Measurements from ENCODE around the gene UBASH3A. TPM values are rescaled to one million over a fixed set of nuclear protein-coding genes. Genes with fewer than 3 reads are reported as not detected.

The UBASH3A gene
- total RNA-seq, 1 experiment from 2014 or later, result not detected

- no peak for DNase-seq (ENCODE audit: low read depth)
Measured at GRCh38 chr21:42451941-42452340, 48.2 kb downstream of the UBASH3A start.

GRCh38 chr21:42452401-42453223 lies 48.9 kb downstream of the UBASH3A start:
- no peak for DNase-seq (ENCODE audit: low read depth)

DNA sequence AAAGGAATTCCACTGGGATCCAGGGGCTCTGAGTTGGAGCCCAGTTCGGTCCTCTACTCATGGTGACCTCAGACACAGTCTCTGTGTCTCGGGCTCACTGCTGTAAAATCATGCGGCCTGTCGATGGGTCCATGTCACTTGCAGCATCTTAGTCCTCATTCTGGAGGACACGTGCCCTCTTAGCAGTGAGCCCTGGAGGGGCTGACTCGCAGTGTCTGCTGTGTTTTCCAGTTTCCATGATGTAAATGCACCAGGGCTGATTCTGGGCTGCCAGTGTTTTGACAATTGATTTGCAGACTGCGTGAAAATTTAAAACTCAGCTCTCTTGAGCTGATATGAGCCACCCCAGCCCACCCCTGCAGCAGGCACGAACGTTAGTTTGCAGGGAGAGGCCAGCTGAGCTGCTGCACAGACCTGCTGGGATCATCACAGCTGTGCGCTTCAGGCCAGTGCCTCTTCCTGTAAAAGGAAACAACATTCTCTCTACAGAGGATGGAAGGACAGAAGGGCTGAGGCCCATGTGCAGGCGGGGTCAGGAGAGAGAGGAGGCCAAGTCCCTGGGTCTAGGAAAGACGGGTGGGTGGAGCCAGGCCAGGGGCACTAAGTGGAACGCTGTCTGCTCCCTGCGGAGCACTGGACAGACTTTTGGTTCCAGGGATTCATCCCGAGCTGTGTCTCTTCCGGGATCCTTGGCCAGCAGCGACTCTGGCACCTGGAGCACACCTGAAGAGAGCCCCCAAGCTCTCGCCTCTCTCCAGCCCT lies 49.7 kb downstream of the UBASH3A start:
- DNase-seq (ENCODE audit: low read depth), result no peak

DNA sequence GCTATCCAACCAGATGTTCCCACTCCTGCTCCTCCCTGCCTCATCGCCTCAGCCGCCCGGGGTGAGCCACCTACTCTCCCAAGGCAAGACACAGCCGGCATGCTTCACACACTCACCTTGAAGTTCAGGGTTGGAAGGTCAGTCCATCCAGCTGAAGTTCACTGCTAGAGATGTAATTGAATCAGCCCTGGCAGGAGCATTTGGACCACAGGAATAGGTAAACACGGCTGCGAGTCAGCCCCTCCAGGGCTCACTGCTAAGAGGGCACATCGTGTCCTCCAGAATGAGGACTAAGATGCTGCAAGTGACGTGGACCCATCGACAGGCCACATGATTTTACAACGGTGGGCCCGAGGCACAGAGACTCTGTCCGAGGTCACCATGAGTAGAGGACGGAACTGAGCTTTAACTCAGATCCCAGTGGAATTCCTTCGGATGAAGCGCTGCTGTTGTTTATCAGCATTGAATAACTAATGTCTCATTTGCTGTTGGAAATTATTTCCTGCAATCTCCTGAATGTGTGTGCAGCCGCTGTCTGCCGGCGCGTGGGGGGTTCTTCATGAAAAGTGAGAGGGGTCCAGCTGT lies 50.4 kb downstream of the UBASH3A start:
- DNase-seq (ENCODE audit: low read depth), result no peak

GRCh38 chr21:42454786-42455185 lies 51.1 kb downstream of the UBASH3A start:
- DNase-seq (ENCODE audit: low read depth), result no peak

DNA sequence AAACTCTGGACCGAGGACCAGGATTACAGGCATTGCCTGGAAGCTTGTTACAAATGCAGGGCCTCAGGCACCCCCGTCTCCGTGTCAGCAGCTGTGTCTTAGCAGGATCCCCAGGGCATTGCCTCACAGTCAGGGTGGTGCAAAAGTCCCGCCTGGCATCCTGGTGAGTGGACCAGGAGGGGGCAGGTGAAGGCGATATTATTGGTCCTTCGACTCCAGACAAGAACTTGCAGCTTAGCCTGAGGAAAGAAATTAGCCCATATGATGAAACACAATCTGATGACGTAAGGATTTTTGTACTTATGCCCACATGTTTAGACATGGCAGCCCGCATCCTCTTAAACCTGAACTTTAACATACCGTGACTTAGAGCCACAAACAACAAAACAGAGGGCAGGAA lies 51.5 kb downstream of the UBASH3A start:
- DNase-seq (ENCODE audit: low read depth), result no peak

GRCh38 chr21:42455754-42456440 lies 52.2 kb downstream of the UBASH3A start:
- no peak for DNase-seq (ENCODE audit: low read depth)

- peak; percentile 20 for DNase-seq (ENCODE audit: low read depth)
Measured at GRCh38 chr21:42456457-42456856, 52.8 kb downstream of the UBASH3A start.

GRCh38 chr21:42459082-42459460 lies 55.4 kb downstream of the UBASH3A start:
- DNase-seq (ENCODE audit: low read depth), result no peak

DNA sequence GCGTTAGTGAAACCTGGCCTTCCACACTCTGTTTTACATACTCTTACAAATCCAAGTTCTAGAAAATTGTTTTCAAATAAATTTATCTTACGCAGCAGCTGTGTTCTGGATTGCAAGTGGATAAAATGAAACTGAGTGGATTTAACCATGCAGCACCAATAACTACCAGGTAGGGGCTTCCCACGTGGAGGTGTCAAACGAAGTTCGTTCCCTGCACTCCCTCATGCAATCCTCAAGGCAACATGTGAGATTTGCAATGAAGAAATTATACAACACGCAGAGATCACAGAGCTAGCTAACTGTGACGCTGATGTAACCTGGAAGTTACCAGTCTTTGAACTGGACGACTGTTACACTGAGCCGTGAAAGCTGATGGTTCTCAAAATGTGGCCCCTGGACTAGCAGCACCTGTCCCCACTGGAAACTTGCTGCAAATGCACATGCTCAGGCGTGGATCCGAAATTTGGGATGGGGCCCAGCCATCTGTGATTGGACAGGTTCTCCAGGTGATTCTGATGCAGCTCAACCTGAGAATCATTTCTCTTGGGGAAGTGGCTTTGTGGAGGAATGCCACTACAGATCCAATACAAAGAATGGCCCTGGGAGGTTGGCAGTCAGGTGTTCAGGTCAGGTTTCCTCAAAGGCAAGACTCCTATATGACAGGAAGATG lies 56.0 kb downstream of the UBASH3A start:
- DNase-seq (ENCODE audit: low read depth), result no peak

DNA sequence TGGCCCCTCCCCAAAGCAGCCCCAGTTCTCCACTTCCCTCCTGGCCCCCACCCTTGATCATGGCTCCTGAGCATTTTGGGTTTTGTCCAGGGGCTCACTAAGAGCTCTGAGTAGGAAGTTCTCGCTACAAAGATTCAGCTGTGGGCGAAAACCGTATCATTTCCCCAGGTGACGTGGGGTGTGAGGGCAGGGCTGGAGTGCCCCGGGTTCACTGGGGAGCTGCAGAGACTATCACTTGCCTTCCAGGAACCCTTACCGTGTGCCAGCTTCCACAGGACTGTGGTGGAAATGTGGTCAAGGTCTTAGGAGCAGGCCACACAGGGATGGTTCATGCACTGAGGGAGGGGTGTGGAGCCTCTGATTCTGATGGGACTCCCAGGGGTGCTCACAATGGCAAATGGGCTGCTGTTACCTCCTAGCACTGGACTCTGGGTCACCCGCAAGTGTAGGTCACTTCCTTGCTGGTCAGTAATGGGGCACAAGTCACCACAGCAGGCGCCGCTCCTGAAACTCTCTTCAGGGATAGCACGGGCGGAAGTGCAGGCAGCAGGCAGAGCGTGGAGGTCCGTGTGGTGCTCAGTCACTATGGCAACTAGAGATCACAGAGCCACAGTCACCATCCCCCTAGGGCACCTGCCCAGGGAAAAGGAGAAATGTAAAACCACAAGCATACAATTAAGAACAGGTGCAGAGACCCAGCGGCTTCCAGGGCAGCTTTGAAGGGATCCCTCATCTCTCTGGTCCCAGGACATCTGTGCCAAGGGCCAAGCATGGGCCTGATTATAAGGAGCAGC lies 56.9 kb downstream of the UBASH3A start:
- peak; percentile 29 for DNase-seq (ENCODE audit: low read depth)

- no peak for DNase-seq (ENCODE audit: low read depth)
Measured at GRCh38 chr21:42461185-42461520, 57.5 kb downstream of the UBASH3A start.

- no peak for DNase-seq (ENCODE audit: low read depth)
Measured at GRCh38 chr21:42461881-42462877, 58.5 kb downstream of the UBASH3A start.

GRCh38 chr21:42463861-42464515 lies 60.3 kb downstream of the UBASH3A start:
- peak; percentile 74 for DNase-seq (ENCODE audit: low read depth)

DNA sequence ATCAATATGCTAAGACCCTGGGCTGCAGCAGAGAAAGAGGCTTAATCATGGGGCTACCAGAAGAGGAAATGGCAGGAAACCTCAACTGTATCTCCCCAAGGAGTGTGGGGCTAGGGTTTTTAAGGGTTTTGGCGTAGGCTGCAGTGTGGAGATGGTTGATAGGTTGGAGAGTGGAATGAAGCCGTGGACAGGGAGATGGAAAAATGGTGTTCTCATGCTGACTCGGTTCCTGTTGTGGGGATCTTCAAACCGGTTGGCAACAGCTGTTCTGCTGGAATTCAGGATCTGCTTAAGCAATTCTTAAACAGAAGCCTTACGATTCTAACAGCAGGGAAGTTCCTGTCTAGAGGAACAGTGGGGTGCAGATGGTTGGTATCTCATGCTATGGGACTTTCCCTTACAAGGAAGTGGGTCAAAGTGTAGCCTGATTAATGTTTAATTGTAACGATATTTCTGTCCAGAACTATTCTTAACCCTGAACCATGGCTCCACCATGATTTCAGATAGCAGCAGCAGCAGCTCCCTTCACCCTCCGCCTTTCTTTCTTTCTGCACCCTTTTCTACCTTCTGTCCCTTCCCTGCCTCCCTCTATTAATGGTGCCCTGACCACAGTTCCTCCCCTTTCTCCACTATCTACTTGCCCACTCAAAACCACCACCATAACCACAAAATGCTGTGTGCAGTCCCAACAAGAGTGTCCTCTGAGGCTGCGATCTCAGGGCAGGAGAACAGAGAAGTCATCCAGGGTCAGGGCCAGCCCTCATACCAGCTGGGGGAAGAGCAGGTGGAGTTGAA lies 61.5 kb downstream of the UBASH3A start:
- DNase-seq (ENCODE audit: low read depth), result no peak

DNA sequence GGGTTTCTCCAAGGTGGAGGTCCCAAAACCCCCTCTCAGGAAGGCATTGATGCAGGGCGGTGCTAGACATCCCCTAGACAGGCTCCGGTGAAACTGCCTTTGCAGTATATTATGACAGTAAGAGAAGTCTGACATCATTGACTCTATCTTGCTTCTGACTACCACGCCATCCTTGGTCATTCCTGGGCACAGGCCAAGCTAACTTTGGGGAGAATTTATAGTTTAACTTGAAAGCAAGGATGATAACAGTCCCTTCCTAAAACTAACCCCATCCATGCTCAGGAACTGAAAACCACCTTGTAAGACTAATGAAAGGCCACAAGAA lies 62.1 kb downstream of the UBASH3A start:
- no peak for DNase-seq (ENCODE audit: low read depth)

- no peak for DNase-seq (ENCODE audit: low read depth)
Measured at GRCh38 chr21:42466700-42467099, 63.0 kb downstream of the UBASH3A start.

Measured in M059J (cell line).